GM21447 (cell line): ENCODE data around the gene PCDHB9.
"Not testable (repeated sequence)": the region's sequence is repeated elsewhere in the genome, so short reads cannot be mapped to it uniquely, and the experiment has no call there.

Experiments used
- ATAC-seq: cut with Tn5 transposase; IDR thresholded peaks from one replicate; pipeline ENCODE4 v1.9.1; 2021; ENCODE audit not compliant: unreplicated experiment

PCDHB9 gene

DNA sequence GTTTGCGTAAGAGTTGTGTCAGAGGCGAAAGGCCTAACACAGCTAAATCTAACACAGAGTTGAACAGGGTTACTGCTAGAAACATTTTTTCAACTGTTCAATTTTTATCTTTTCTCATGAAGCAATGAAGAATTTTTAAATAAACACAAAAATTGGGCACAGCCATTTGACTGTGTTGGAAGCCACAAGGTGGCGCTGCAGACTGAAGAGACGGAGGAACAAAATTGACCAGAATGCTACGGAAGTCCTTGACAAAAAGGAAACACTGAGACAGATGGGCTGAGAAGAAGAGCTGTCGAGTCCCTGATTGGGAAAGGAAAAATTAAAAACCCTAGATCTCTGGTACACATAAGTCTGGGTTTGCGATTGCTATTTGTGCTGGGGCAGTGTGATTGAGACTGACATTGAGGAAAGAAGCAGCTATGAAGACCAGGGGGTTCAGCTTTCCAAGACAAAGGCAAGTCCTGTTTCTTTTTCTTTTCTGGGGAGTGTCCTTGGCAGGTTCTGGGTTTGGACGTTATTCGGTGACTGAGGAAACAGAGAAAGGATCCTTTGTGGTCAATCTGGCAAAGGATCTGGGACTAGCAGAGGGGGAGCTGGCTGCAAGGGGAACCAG, at the start of gene PCDHB9:
TSS of gene PCDHB9 (plus strand) at position 265 of the 616 bp plus-strand sequence. CDS start at position 423, 158 bp downstream.
- ATAC-seq: no peak

DNA sequence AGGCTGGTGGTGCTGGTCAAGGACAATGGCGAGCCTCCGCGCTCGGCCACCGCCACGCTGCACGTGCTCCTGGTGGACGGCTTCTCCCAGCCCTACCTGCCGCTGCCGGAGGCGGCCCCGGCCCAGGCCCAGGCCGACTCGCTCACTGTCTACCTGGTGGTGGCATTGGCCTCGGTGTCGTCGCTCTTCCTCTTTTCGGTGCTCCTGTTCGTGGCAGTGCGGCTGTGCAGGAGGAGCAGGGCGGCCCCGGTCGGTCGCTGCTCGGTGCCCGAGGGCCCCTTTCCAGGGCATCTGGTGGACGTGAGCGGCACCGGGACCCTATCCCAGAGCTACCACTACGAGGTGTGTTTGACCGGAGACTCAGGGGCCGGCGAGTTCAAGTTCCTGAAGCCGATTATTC, 49.6 kb upstream of the PCDHB9 start:
- ATAC-seq: not testable (repeated sequence)

DNA sequence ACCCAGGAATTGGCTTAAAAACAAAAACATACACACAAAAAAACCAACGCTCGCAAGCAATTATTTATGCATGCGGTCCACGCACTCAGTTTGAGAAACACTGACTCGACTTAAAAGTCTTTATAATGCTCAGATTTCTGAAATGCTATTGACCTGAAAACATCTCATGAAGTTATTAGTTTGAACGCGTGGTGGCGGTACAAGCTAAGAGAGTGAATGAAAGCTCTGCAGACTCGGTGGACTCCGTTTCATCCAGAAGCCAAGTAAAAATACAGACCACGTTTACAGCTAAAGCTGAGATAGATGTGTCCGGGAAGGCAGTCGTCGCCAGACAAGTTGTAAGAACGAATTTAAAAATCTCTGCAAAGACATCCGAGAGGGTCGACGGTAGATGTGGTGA, 37.1 kb upstream of the PCDHB9 start, which contains the start of gene PCDHB6:
TSS of gene PCDHB6 (plus strand) at position 246 of the 400 bp plus-strand sequence. CDS start 201 bp downstream, outside the sequence.
- ATAC-seq: no peak

DNA sequence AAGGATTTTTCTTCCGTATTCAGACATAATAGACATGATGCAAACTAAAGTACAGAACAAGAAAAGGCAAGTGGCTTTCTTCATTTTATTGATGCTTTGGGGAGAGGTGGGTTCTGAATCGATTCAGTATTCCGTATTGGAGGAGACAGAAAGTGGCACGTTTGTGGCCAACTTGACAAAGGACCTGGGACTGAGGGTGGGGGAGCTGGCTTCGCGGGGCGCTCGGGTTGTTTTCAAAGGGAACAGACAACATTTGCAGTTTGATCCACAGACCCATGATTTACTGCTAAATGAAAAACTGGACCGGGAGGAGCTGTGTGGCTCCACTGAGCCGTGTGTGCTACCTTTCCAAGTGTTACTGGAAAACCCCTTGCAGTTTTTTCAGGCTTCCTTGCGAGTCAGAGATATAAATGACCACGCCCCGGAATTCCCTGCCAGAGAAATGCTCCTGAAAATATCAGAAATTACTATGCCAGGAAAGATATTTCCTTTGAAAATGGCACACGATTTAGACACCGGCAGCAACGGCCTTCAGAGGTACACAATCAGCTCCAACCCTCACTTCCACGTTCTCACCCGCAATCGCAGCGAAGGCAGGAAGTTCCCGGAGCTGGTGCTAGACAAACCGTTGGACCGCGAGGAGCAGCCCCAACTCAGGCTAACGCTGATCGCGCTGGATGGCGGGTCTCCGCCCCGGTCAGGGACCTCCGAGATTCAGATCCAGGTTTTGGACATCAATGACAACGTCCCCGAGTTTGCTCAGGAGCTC, 36.6 kb upstream of the PCDHB9 start:
- no peak for ATAC-seq

DNA sequence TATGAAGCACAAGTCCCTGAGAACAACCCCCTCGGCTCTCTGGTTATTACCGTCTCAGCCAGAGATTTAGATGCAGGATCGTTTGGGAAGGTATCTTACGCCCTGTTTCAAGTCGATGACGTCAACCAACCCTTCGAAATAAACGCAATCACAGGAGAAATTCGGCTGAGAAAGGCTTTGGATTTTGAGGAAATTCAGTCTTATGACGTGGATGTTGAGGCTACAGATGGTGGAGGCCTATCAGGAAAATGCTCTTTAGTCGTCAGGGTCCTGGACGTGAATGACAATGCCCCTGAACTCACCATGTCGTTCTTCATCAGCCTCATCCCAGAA, 36.0 kb upstream of the PCDHB9 start:
- ATAC-seq: no peak

DNA sequence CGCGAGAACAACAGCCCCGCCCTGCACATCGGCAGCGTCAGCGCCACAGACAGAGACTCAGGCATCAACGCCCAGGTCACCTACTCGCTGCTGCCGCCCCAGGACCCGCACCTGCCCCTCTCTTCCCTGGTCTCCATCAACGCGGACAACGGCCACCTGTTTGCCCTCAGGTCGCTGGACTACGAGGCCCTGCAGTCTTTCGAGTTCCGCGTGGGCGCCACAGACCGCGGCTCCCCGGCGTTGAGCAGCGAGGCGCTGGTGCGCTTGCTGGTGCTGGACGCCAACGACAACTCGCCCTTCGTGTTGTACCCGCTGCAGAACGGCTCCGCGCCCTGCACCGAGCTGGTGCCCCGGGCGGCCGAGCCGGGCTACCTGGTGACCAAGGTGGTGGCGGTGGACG, 35.3 kb upstream of the PCDHB9 start:
- ATAC-seq: not testable (repeated sequence)

DNA sequence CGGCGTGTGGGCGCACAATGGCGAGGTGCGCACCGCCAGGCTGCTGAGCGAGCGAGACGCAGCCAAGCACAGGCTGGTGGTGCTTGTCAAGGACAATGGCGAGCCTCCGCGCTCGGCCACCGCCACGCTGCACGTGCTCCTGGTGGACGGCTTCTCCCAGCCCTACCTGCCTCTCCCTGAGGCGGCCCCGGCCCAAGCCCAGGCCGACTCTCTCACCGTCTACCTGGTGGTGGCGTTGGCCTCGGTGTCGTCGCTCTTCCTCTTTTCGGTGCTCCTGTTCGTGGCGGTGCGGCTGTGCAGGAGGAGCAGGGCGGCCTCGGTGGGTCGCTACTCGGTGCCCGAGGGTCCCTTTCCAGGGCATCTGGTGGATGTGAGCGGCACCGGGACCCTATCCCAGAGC, 34.9 kb upstream of the PCDHB9 start:
- not testable (repeated sequence) for ATAC-seq

DNA sequence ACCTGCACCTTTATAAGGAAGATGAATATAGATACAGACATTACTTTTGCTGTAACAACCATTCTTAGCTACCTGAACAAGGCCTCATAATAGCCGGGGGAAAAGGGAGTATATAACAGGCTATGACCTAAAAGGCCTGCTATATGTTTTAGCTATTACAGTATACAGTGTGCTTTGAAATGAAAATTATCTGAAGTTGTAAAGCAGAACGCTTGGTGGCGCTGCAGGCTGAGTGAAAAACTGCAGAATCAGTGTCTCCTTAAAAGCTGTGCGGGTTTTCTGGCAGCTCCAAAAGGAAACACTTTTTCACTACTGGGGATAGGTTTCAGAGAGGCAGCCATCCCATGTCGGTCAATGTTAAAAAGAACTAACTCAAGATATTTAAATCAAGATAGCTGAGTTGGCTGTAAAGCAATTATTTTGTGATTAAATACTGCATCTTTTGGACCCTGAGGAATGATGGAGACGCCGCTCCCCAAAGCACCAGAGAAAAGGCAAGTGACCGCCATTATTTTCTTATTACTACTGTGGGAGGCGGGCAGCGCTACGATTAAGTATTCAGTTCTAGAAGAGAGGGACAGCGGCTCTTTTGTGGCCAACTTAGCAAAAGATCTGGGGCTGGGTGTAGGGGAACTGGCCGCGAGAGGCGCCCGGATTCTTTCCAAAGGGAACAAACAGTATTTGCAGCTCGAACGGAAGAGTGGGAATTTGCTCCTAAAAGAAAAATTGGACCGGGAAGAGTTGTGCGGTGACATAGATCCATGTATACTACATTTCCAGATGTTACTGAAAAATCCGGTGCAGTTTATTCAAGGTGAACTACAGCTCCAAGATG, 31.2 kb upstream of the PCDHB9 start:
- no peak for ATAC-seq

DNA sequence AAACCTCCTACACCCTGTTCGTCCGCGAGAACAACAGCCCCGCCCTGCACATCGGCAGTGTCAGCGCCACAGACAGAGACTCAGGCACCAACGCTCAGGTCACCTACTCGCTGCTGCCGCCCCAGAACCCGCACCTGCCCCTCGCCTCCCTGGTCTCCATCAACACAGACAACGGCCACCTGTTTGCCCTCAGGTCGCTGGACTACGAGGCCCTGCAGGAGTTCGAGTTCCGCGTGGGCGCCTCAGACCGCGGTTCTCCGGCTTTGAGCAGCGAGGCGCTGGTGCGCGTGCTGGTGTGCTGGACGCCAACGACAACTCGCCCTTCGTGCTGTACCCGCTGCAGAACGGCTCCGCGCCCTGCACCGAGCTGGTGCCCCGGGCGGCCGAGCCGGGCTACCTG, 29.6 kb upstream of the PCDHB9 start:
- ATAC-seq: not testable (repeated sequence)

DNA sequence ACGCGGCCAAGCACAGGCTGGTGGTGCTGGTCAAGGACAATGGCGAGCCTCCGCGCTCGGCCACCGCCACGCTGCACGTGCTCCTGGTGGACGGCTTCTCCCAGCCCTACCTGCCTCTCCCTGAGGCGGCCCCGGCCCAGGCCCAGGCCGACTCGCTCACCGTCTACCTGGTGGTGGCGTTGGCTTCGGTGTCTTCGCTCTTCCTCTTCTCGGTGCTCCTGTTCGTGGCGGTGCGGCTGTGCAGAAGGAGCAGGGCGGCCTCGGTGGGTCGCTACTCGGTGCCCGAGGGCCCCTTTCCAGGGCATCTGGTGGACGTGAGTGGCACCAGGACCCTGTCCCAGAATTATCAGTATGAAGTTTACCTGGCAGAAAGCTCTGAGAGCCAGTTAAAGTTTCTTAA, 29.1 kb upstream of the PCDHB9 start:
- not testable (repeated sequence) for ATAC-seq

DNA sequence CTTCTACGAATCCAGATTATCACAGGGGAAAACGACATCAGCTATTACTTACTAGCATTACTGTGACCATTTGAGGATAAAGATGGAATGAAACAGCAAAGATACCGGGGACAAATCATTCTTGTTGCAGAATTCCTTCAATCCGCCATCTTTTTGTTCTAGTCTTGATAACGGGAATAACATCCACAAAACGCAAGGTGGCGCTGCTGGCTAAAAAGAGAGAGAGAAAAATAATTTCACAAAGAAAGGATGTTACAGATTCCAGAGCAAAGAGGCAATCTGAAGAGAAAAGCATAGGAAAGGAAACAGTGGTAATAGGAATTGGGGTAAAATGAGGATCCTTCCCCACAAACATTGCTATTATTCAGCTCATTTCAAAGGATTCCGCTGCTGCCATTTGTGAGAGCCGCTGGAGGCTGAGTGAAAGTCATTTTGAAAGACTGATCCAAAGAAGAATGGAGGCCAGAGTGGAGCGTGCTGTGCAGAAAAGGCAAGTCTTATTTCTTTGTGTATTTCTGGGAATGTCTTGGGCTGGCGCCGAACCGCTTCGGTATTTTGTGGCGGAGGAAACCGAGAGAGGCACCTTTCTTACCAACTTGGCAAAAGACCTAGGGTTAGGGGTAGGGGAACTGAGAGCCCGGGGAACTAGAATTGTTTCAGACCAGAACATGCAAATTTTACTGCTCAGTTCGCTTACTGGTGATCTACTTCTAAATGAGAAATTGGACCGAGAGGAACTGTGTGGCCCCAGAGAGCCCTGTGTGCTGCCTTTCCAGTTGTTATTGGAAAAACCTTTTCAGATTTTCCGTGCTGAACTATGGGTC, 14.4 kb upstream of the PCDHB9 start, which contains the start of gene PCDHB7:
TSS of gene PCDHB7 (plus strand) at position 264 of the 824 bp plus-strand sequence. CDS start at position 456, 192 bp downstream.
- ATAC-seq: no peak

DNA sequence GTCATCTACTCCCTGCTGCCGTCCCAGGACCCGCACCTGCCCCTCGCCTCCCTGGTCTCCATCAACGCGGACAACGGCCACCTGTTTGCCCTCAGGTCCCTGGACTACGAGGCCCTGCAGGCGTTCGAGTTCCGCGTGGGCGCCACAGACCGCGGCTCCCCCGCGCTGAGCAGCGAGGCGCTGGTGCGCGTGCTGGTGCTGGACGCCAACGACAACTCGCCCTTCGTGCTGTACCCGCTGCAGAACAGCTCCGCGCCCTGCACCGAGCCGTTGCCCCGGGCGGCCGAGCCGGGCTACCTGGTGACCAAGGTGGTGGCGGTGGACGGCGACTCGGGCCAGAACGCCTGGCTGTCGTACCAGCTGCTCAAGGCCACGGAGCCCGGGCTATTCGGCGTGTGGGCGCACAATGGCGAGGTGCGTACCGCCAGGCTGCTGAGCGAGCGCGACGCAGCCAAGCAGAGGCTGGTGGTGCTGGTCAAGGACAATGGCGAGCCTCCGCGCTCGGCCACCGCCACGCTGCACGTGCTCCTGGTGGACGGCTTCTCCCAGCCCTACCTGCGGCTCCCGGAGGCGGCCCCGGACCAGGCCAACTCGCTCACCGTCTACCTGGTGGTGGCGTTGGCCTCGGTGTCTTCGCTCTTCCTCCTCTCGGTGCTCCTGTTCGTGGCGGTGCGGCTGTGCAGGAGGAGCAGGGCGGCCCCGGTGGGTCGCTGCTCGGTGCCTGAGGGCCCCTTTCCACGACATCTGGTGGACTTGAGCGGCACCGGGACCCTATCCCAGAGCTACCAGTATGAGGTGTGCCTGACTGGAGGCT, 12.5 kb upstream of the PCDHB9 start:
- not testable (repeated sequence) for ATAC-seq

DNA sequence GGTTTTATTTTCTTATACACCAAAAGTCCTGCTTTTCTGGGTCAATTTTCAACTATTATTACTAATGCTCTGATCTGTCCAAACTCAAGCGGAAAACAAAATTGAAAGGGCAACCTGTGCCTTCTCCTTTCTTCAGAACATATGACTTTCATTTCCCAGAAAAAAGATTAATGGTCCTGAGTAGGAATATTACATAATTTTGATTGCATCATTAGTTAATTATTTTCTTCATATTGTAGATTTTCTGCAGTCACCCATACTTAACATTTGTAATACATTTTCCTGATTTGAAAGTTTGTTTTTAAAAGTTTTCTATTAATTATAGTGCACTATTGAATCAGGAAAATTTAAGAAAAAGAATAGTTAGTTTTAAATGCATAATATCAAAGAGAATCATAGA, 11.0 kb upstream of the PCDHB9 start:
- ATAC-seq: no peak

DNA sequence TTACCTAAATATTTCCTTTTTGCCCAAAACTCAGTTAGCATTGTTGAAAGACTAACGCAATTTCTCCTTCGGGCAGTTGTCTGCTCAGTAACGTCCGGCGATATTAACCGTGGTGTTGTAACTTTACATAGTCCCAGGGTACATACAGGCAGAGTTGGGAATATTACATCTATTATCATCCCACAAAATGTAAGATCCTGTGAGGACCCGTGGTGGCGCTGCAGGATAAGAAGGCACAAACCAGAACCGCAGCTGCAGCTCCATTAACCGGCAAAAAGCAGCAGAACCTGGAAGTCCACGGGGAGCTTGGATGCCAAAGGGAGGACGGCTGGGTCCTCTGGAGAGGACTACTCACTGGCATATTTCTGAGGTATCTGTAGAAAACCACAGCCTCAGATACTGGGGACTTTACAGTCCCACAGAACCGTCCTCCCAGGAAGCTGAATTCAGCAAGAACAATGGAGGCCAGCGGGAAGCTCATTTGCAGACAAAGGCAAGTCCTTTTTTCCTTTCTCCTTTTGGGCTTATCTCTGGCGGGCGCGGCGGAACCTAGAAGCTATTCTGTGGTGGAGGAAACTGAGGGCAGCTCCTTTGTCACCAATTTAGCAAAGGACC, 9.3 kb upstream of the PCDHB9 start, which contains the start of gene PCDHB8:
TSS of gene PCDHB8 (plus strand) at position 214 of the 615 bp plus-strand sequence. CDS start at position 459, 245 bp downstream.
- ATAC-seq: not testable (repeated sequence)

DNA sequence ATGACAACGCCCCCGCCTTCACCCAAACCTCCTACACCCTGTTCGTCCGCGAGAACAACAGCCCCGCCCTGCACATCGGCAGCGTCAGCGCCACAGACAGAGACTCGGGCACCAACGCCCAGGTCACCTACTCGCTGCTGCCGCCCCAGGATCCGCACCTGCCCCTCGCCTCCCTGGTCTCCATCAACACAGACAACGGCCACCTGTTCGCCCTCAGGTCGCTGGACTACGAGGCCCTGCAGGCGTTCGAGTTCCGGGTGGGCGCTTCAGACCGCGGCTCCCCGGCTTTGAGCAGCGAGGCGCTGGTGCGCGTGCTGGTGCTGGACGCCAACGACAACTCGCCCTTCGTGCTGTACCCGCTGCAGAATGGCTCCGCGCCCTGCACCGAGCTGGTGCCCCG, 7.6 kb upstream of the PCDHB9 start:
- ATAC-seq: not testable (repeated sequence)

DNA sequence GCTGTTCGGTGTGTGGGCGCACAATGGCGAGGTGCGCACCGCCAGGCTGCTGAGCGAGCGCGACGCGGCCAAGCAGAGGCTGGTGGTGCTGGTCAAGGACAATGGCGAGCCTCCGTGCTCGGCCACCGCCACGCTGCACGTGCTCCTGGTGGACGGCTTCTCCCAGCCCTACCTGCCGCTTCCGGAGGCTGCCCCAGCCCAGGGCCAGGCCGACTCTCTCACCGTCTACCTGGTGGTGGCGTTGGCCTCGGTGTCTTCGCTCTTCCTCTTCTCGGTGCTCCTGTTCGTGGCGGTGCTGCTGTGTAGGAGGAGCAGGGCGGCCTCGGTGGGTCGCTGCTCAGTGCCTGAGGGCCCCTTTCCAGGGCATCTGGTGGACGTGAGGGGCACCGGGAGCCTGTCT, 7.1 kb upstream of the PCDHB9 start:
- ATAC-seq: not testable (repeated sequence)

DNA sequence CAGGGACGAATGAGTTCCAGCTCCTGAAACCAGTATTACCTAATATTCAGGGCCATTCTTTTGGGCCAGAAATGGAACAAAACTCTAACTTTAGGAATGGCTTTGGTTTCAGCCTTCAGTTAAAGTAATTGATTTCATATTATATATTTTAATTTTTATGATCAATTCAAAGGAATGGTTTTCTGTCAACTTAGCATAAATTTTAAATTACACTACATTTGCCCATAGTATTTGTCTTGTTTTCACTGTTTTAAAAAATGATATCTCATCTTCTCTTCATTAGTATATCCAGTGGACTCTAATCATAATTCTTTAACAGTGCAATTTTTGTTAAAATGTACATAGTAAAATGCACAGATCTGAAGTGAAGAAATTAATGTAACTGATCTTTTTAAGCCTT, 6.6 kb upstream of the PCDHB9 start:
- no peak for ATAC-seq

DNA sequence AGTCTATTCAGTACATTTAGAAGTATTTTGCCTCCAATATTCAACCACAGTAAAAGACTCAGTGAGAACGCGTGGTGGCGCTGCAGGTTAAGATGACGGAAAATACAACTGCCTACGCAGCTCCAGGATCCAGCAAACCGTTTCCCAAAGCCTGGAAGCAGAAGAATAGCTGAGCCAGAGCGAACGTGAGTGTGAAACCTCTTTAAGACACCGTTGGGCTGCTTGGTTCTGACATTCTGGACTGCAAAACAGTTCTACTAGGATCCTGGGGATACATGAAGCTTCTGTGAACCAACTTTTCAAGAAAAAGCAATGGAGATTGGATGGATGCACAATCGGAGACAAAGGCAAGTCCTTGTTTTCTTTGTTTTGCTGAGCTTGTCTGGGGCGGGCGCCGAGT, 4.7 kb upstream of the PCDHB9 start, which contains the start of gene PCDHB16:
TSS of gene PCDHB16 (plus strand) at position 140 of the 400 bp plus-strand sequence. CDS start at position 313, 173 bp downstream.
- ATAC-seq: no peak
